ENCODE data around the gene FXYD3.
"Not testable (repeated sequence)": the region's sequence is repeated elsewhere in the genome, so short reads cannot be mapped to it uniquely, and the experiment has no call there.

FXYD3 gene

GRCh38 chr19:35087393-35087792, 28.2 kb upstream of the FXYD3 start:
- FAIRE-seq: no peak

- FAIRE-seq: no peak
Observed at GRCh38 chr19:35088131-35088913, 27.3 kb upstream of the FXYD3 start.

DNA sequence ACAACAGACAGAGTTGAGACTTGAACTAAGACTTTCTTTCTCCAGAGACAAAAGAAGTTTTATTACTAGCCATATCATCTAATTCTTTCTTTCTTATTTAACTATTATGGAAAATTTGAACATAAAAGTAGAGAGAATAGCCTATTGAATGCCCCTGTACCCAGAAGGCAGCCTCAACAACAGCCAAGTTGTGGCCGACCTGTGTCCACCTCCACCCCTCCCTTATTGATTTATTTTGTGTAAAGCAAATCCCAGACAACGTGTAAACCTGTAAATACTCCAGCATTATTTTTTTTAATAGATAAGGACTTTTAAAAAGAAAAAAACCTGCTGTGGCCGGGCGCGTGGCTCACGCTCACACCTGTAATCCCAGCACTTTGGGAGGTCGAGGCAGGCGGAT, 26.1 kb upstream of the FXYD3 start:
- FAIRE-seq: no peak

DNA sequence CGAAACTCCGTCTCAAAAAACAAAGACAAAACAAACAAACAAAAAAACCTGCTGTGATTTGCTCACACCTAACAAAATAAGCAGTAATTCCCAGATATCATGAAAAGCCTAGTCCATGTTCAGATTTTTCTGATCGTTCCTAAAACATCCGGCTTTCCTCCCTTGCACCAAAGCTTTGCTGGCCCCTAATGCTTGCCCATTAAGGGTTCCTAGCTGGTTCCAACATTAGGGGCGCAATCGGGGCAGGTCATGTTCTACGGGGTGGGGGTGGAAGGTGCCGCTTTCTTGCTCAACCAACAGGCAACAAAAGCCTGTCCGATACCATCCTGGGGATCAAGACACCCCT, 25.5 kb upstream of the FXYD3 start:
- FAIRE-seq: no peak

- no peak for FAIRE-seq
Observed at GRCh38 chr19:35090506-35091214, 25.0 kb upstream of the FXYD3 start.

- no peak for FAIRE-seq
Observed at GRCh38 chr19:35093430-35093829, 22.2 kb upstream of the FXYD3 start.

DNA sequence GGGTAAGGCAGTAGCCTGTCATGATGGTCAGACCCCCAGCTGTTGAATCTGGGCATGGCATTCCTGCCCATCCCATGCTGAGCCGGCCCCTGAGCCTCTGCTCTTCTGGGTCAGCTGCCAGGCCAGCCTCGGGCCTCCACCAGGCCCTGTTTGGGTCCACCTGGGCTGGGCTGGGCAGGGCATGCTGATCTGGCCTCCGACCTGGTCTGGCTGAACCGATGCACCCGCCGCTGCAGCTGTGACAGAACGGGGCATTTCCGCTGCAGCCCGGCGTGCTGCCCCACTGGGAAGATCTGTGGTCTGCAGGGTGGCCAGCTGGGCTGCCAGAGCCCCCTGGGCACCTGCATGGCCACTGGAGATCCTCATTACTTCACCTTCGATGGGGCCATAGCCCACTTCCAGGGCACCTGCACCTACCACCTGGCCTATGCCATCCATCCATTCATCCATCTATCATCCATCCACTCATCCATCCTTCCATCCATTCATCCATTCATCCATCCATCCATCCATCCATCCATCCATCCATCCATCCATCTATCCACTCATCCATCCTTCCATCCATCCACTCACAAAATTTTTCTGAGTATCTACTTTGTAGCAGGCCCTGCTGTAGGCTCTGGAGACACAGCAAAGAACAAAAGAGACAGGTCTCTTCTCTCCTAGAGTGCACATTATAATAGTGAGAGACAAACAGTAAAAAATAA, 21.5 kb upstream of the FXYD3 start:
- FAIRE-seq: no peak

DNA sequence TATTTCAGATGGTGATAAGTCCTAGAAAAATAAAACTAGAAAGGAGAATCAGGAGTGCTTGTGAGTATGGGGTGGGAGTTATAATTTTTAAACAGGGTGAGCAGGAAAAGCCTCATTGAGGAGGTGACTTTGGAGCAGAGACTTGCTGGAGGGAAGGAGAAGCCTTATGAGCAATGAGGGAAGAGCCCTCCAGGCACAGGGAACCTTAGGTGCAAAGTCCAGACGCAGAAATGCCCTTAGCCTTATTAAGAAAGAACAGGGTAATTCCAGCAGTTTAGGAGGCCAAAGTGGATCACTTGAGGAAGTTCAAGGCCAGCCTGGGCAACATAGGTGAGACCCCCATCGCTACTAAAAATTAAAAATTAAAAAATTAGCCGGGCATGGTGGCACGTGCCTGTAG, 21.0 kb upstream of the FXYD3 start:
- FAIRE-seq: no peak

DNA sequence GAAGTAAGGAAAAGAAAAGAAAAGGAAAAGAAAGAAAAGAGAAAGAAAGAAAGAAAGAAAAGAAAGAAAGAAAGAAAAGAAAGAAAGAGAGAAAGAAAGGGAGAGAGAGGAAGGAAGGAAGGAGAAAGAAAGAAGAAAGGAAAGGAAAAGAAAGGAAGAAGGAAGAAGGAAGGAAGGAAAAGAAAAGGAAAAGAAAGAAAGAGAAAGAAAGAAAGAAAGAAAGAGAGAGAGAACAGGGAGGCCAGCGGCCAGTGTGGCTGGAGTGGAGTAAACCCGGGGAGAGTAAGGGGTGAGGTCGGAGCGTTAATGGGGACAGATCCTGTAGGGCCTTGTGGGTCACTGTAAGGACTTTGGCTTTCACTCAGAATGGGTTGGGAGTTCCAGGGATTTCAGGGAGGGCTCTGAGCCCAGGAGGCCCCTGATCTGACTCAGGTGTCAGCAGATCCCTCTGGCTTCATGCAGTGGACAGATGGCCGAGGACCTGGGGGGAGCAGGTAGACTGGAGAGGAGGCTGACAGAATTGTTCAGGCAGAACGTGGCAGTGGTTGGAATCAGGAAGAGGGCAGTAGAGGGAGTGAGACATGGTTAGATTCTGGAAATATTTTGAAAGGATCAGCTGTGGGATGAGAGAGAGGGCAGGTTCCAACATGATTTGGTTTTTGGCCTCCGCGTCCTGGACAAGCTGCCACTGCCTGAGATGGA, 19.8 kb upstream of the FXYD3 start:
- FAIRE-seq: no peak

DNA sequence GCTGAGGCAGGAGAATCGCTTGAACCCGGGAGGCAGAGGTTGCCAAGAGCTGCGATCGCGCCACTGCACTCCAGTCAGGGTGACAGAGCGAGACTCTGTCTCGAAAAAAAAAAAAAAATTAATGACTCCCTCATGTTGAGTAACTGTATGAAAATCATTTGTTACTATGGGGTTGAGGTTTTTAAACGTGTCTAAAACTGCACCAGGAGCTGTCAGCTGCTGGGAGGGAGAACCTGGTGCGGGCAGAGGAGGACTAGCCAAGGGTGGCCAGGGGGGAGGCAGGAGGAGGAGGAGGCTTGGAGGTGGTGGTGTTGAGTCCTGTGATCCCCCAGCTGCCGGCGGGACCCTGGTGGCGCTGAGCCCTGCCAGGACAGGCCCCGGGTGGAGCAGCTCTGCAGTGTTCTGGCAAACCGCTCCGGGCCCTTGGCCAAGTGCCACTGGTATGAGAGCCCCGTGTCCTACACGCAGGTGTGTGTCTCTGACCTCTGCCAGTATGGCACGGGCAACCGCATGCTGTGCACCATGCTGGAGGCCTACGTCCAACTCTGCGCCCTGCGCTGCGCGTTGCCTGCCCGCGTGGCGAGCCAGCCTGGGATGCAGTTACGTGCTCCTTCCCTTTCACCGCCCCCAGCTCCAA, 17.1 kb upstream of the FXYD3 start:
- FAIRE-seq: no peak

GRCh38 chr19:35099155-35099896, 16.3 kb upstream of the FXYD3 start:
- no peak for FAIRE-seq

DNA sequence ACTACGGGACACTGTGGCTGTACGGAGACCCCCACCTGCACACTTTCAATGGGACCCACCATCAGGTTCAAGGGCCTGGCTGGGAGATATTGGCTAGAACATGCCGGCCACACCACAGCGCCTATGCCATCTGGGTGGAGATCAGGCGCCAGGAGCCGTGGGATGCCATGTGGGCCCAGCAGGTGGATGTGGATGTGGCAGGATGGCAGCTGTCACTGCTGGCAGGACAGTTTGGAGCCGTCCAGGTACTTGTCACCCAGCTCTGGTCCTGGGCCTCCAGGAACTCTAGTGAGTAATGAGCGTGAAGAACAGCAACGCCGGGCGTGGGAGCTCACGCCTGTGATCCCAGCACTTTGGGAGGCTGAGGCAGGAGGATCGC, 15.7 kb upstream of the FXYD3 start:
- FAIRE-seq: no peak

DNA sequence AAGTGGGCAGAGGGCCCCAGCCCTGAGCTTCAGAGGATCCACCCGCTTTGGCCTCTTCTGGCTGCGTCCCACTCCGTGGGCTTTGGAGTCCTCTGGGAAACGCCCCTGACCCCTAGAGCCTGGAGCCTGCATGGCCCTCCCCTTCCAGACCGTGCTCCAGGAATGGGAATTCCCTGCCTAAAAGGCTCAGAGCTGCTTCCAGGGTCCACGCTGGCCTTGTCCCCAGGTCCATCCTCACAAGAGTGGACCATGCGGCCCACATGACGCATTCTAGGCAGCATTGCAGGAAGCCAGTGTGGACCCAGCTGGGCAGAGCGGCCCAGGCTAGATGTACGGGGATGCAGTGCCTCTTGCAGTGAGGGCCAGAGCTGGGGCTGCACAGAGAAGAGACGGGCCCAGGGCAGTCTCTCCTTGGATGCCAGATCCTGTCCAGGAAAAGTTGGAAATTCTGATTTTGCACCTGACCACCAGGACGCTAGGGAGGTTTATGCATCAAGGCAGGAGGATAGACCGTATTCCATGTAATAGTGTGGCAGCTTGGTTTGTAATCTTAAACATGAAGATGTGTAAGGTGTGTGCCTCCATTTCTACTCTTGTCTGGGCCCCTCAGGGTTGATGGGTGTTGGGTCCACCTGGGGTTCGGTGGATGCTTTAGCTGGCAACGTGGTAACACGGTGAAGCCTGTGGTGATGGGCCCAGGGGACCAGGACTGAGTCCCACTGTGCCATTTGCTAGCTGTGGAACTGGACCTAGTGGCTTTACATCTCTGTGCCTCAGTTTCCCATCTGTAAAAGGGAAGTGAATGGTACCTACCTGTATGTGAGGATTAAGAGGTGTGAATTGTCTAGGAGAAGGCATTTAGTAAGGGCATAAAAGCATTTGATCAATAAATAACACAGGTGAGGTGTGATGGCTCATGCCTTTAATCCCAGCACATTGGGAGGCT, 14.8 kb upstream of the FXYD3 start:
- no peak for FAIRE-seq

DNA sequence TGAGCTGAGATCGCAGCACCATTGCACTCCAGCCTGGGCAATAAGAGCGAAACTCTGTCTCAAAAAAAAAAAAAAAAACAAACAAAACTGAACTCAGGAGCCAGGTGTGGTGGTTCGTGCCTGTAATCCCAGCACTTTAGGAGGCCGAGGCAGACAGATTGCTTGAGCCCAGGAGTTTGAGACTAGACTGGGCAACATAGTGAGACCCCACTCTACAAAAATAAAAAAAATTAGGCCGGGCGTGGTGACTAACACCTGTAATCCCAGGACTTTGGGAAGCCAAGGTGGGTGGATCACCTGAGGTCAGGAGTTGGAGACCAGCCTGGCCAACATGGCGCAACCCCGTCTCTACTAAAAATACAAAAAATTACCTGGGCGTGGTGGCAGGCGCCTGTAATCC, 13.7 kb upstream of the FXYD3 start:
- FAIRE-seq: not testable (repeated sequence)

GRCh38 chr19:35103614-35104013, 12.0 kb upstream of the FXYD3 start:
- not testable (repeated sequence) for FAIRE-seq

GRCh38 chr19:35104361-35104760, 11.3 kb upstream of the FXYD3 start:
- no peak for FAIRE-seq

DNA sequence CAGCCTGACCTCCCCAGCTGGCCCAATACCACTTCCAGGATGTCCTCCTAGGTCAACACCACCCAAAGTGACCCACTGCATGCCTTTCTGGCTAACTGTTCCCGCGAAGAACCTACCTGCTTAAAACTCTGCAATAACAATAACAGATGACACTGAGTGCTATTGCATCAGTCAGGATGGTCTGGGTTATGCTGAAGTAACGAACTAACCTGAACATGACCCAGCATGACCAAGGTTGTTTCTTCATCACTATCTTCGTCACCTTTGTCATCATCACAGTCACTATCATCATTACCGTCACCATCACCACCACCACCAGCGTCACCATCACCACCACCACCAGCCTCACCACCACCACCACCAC, 10.6 kb upstream of the FXYD3 start:
- FAIRE-seq: no peak

- FAIRE-seq: no peak
Observed at GRCh38 chr19:35105411-35106290, 10.0 kb upstream of the FXYD3 start.

GRCh38 chr19:35106291-35106583, 9.4 kb upstream of the FXYD3 start:
- no peak for FAIRE-seq

DNA sequence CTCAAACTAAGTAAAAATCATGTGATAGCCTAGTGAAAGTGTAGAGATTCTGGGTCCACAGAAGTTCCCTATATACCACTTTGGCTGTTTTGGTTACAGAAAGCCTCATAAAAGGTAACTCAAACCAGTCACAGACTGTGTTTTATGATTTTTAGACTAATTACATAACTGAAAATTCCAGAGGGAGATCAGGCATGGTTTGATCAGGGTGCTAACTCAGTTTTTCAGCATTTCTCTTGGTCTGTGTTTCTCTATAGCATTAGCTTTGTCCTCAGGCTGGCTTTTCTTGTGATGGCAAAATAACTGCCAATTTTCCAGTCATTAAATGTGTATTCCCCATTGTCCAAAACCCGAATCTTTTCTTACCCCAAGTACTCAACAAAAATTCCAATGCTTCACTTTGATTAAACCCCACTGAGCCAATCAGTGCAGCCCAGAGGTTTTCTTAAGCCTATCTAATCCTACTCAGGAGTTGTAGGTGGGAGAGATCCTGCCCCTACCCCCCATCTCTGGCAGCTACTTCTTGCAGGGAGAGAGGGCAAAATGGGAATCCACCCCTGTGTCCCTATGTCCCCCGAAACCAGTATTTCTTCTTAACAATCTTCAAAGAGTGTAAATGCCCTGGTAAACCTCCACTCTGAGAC, 8.6 kb upstream of the FXYD3 start:
- FAIRE-seq: no peak
